ENCODE measurements around the gene GABRR3.

Gene GABRR3

DNA sequence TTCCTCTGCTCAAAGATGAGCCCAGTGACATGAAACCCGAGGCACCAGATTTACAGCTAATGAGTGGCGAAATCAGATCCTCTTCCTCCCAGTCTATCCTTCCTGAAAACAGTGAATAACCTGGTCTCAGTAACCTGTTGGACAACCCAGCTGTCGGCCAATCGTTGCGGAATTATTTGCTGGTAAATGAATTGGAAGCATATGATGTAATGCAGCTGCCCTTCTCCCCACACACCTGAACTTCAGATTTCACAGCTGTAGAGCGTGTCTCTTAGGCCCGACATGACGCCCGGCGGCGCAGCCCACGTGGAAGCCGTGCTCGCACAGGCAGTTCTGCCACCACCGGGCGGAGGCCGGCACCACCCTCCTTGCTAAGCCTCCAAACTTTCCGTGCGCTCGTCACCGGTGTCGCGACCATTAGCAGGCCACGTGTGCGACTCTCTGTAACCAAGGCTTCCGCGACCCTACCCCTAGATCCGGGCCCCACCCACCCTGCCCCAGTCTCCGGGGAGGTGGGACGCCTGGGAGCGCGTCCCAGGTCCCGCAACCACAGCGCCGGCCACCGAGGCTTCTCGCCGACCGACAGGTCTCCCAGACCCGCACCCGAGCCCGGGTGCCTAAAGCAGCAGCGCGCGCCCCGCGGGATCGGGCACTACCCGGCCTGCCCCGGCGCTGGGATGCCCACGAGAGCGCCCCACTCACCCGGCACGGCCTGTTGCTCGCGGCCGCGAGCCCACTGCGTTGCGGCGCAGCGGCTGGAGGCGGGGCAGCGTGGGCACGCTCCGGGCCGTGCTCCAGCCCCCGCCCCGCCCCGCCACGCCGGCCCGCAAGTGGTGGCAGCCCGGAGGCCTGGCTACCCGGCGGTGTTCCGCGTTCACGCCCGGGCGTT lies 63.2 kb downstream of the GABRR3 start, which contains the start of gene RIOX2:
TSS of gene RIOX2 (minus strand) at position 753 of the 889 bp plus-strand sequence. CDS start 4,838 bp downstream, outside the sequence.
- H3K79me2 ChIP-seq (ENCODE audit: low read length), result peaks cover 50% of the 10 kb centered on the region
- peak; percentile 85 for DNase-seq
- H3K9me2 ChIP-seq (replicated peaks; ENCODE audit: insufficient read depth, low read length), result no peaks in the 10 kb centered on the region
- H2AFZ ChIP-seq (ENCODE audit: low read length), result peak within 1 kb of the TSS; percentile 25
- no peaks in the 10 kb centered on the region for H4K20me1 ChIP-seq (ENCODE audit: insufficient read depth, low read length)
- no peak for TF ChIP-seq EZH2phosphoT487 (IDR thresholded peaks at IDR 0.05; ENCODE audit: low read length)
- TF ChIP-seq CTCF (IDR thresholded peaks at IDR 0.05; ENCODE audit: low read length), result no peak
- no peak for TF ChIP-seq EZH2 (optimal IDR thresholded peaks at IDR 0.05; ENCODE audit: low read depth, low read length)
- H3F3A ChIP-seq (ENCODE audit: insufficient read depth, low read length), result peaks cover 22% of the 10 kb centered on the region
- peak within 1 kb of the TSS; percentile 49 for H3K9ac ChIP-seq (ENCODE audit: low read length)
- no peaks in the 10 kb centered on the region for H3K27me3 ChIP-seq (replicated peaks; ENCODE audit: insufficient read depth, low read length)
- H3K4me1 ChIP-seq (ENCODE audit: low read length), result peaks cover 43% of the 10 kb centered on the region
- peak within 1 kb of the TSS; percentile 64 for H3K4me3 ChIP-seq (ENCODE audit: low read length)
- H3K4me2 ChIP-seq (ENCODE audit: low read depth, low read length), result peak within 1 kb of the TSS; percentile 84
- H3K27ac ChIP-seq (ENCODE audit: low read length), result peak within 1 kb of the TSS; percentile 33; the same call in 1 of the 2 replicates
- H3K36me3 ChIP-seq (replicated peaks; ENCODE audit: insufficient read depth, low read length), result 0 out of 2 replicates have a peak, but pooled peaks cover 4% of the 10 kb centered on the region
- H3K9me3 ChIP-seq (replicated peaks; ENCODE audit: insufficient read depth, low read length), result no peaks in the 10 kb centered on the region

GRCh38 chr3:97970956-97971620 lies 64.0 kb downstream of the GABRR3 start:
- Histone ChIP-seq H3K9ac (ENCODE audit: low read length) (peak overlapping the region; percentile 49), H3K9me2 (replicated peaks; ENCODE audit: insufficient read depth, low read length) (no peaks in the 10 kb centered on the region), H3F3A (ENCODE audit: insufficient read depth, low read length) (peaks cover 22% of the 10 kb centered on the region), H3K9me3 (replicated peaks; ENCODE audit: insufficient read depth, low read length) (no peaks in the 10 kb centered on the region), H3K36me3 (replicated peaks; ENCODE audit: insufficient read depth, low read length) (0 out of 2 replicates have a peak, but pooled peaks cover 9% of the 10 kb centered on the region), H3K4me1 (ENCODE audit: low read length) (peaks cover 43% of the 10 kb centered on the region), H3K79me2 (ENCODE audit: low read length) (peaks cover 58% of the 10 kb centered on the region), H3K4me2 (ENCODE audit: low read depth, low read length) (peak overlapping the region; percentile 84), H2AFZ (ENCODE audit: low read length) (peak overlapping the region; percentile 23), H4K20me1 (ENCODE audit: insufficient read depth, low read length) (no peaks in the 10 kb centered on the region), H3K4me3 (ENCODE audit: low read length) (peak overlapping the region; percentile 64), H3K27me3 (replicated peaks; ENCODE audit: insufficient read depth, low read length) (no peaks in the 10 kb centered on the region), H3K27ac (ENCODE audit: low read length) (peak overlapping the region; percentile 33; the same call in 1 of the 2 replicates)
- TF ChIP-seq CTCF (IDR thresholded peaks at IDR 0.05; ENCODE audit: low read length) (no peak), EZH2phosphoT487 (IDR thresholded peaks at IDR 0.05; ENCODE audit: low read length) (no peak), EZH2 (optimal IDR thresholded peaks at IDR 0.05; ENCODE audit: low read depth, low read length) (no peak)
- DNase-seq, result no peak

DNA sequence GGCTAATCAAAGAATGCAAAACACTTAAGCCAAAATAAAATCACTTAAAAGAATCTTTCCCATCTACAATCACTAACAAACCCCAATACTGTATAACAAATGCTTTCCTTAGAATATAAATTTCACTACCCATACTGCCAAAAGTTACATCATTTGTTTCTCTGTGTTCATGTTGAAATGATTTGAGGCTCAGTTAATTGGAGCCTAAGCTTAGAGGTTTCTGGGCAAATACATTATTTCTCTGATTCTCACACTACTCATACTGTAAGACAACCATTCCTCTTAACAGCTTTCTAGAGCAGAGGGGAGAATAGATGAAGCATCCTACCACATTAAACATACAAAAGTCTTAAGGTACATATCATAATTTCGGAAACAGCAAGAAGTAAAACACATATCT lies 65.0 kb downstream of the GABRR3 start:
- peaks cover 66% of the 10 kb centered on the region for H3K79me2 ChIP-seq (ENCODE audit: low read length)

More for the DNA sequence above, 65.0 kb downstream of the GABRR3 start:
- Histone ChIP-seq H3K4me2 (ENCODE audit: low read depth, low read length) (peak overlapping the region; percentile 84), H3K36me3 (replicated peaks; ENCODE audit: insufficient read depth, low read length) (0 out of 2 replicates have a peak, but pooled peaks cover 9% of the 10 kb centered on the region), H3K9me2 (replicated peaks; ENCODE audit: insufficient read depth, low read length) (no peaks in the 10 kb centered on the region), H3K9me3 (replicated peaks; ENCODE audit: insufficient read depth, low read length) (no peaks in the 10 kb centered on the region), H3K27ac (ENCODE audit: low read length) (no peak overlapping the region), H3F3A (ENCODE audit: insufficient read depth, low read length) (peaks cover 17% of the 10 kb centered on the region), H3K4me1 (ENCODE audit: low read length) (peaks cover 37% of the 10 kb centered on the region), H3K4me3 (ENCODE audit: low read length) (no peak overlapping the region), H3K9ac (ENCODE audit: low read length) (no peak overlapping the region), H2AFZ (ENCODE audit: low read length) (no peak overlapping the region), H3K27me3 (replicated peaks; ENCODE audit: insufficient read depth, low read length) (no peaks in the 10 kb centered on the region), H4K20me1 (ENCODE audit: insufficient read depth, low read length) (no peaks in the 10 kb centered on the region)
- no peak for DNase-seq
- TF ChIP-seq CTCF (IDR thresholded peaks at IDR 0.05; ENCODE audit: low read length) (no peak), EZH2phosphoT487 (IDR thresholded peaks at IDR 0.05; ENCODE audit: low read length) (no peak), EZH2 (optimal IDR thresholded peaks at IDR 0.05; ENCODE audit: low read depth, low read length) (no peak)

Measured in MM.1S (cell line).